Measurements from ENCODE around the gene PHF19.

The PHF19 gene

DNA sequence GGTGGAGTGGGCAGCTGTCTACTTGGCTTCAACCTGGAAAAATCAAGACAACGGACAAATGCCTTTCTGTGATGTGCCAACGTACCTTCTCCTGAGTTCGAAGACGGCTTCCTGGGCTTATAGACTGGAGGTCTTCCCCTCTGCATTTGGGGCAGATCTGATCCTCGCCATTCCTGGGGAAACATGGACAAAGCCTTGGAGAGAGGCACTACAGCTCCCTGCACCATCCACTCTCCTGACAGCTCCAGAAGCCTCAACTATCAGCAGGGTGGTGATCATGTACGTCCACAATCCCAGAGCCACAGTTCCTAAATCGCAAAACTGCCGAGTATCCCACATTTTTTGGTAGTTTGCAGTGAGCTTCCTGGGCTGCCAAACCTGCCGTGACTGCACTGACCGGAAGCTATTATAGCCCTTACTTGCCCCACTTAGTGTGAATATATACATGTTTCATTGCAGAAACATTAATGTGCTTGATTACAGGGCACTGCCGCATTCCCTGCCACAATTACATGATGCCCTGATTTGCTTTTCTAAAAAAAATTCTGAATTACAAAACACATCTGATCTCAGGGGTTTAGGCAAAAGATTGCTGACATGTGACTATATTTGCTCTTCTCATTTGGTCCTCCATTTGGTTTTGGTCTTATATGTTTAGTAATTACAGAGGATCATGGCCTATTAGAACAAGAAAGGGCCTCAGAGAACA is 46.8 kb upstream of the PHF19 start:
- Histone ChIP-seq H3K27me3 (ENCODE audit: insufficient read depth, low read depth) (no peaks in the 10 kb centered on the region), H2AFZ (ENCODE audit: low read depth) (no peak overlapping the region), H3K79me2 (ENCODE audit: insufficient read depth, low read depth) (no peaks in the 10 kb centered on the region), H4K20me1 (ENCODE audit: insufficient read depth) (no peaks in the 10 kb centered on the region), H3K36me3 (ENCODE audit: insufficient read depth) (no peaks in the 10 kb centered on the region), H3K4me3 (IDR thresholded peaks at IDR 0.05; ENCODE audit: insufficient read depth, low read depth, low read length) (no peak overlapping the region), H3K27ac (no peak overlapping the region), H3K9ac (no peak overlapping the region), H3K4me1 (ENCODE audit: low read depth, poor library complexity, severe bottlenecking) (peaks cover 50% of the 10 kb centered on the region), H3K4me2 (no peak overlapping the region)
- TF ChIP-seq, protein P1, sequence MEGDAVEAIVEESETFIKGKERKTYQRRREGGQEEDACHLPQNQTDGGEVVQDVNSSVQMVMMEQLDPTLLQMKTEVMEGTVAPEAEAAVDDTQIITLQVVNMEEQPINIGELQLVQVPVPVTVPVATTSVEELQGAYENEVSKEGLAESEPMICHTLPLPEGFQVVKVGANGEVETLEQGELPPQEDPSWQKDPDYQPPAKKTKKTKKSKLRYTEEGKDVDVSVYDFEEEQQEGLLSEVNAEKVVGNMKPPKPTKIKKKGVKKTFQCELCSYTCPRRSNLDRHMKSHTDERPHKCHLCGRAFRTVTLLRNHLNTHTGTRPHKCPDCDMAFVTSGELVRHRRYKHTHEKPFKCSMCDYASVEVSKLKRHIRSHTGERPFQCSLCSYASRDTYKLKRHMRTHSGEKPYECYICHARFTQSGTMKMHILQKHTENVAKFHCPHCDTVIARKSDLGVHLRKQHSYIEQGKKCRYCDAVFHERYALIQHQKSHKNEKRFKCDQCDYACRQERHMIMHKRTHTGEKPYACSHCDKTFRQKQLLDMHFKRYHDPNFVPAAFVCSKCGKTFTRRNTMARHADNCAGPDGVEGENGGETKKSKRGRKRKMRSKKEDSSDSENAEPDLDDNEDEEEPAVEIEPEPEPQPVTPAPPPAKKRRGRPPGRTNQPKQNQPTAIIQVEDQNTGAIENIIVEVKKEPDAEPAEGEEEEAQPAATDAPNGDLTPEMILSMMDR (conservative IDR thresholded peaks at IDR 0.05; ENCODE audit: low read depth, low read length) = no peak

DNA sequence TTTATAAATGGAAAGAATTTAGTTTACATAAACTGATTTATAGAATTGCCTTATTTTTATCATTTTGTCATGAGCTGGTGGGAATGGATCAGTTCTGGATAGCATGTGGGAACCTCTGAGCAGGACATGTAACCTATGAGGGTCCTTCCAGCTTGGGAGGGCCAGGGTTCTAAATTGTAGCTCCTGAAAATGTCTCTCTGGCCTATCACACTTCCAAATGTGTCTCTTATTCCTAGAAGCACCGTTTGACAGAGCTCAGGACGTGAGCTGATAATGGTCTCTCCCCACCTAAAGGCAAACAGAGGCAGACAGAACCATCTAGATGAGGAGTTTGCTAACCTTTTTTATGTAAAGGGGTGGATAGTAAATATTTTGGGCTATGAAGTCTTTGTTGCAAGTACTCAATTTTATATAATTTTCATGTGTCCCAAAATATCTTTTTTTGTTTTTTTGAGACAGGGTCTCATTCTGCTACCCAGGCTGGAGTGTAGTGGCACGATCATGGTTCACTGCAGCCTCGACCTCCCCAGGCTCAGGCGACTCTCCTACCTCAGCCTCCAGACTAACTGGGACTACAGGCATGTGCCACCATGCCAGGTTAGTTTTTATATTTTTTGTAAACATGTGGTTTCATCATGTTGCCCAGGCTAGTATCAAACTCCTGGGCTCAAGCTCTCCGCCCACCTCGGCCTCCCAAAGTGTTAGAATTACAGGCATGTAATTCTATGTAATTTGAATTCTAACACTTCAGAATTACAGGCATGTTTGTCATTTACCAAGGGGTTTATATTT is 45.6 kb upstream of the PHF19 start:
- no peak overlapping the region for H3K4me2 ChIP-seq
- TF ChIP-seq, protein P1 (conservative IDR thresholded peaks at IDR 0.05; ENCODE audit: low read depth, low read length) = no peak
- H3K27me3 ChIP-seq (ENCODE audit: insufficient read depth, low read depth) = no peaks in the 10 kb centered on the region
- no peak overlapping the region for H3K27ac ChIP-seq
- H3K4me1 ChIP-seq (ENCODE audit: low read depth, poor library complexity, severe bottlenecking) = peaks cover 40% of the 10 kb centered on the region
- H3K79me2 ChIP-seq (ENCODE audit: insufficient read depth, low read depth) = no peaks in the 10 kb centered on the region
- H3K9ac ChIP-seq = no peak overlapping the region
- no peaks in the 10 kb centered on the region for H4K20me1 ChIP-seq (ENCODE audit: insufficient read depth)
- no peaks in the 10 kb centered on the region for H3K36me3 ChIP-seq (ENCODE audit: insufficient read depth)
- no peak overlapping the region for H3K4me3 ChIP-seq (IDR thresholded peaks at IDR 0.05; ENCODE audit: insufficient read depth, low read depth, low read length)
- H2AFZ ChIP-seq (ENCODE audit: low read depth) = no peak overlapping the region

DNA sequence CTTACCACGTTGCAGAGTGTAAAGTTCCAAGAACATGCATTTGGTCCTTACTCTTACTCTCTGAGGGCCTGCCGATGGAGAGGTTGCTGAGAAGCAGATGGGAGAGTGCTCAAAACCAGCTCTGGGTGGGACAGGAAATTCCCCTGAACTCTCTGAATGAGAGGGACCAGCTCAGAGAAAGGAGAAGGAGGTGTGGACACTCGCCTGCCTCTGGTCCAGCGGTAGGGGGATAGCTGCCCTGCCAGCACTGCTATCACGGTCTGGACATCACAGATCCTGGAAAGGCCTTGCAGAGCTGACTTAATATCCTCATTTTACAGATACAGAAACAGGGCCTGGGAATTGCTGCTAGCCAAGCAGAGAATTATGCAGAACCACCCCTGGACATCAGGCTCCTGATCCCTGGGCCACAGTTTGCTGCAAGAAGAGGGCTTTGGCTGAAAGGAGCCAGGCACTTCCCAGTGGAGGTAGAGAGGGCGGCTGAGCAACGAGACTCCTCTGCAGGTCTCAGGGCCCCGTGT is 44.7 kb upstream of the PHF19 start:
- no peaks in the 10 kb centered on the region for H3K36me3 ChIP-seq (ENCODE audit: insufficient read depth)
- H3K27ac ChIP-seq = no peak overlapping the region
- no peaks in the 10 kb centered on the region for H3K27me3 ChIP-seq (ENCODE audit: insufficient read depth, low read depth)
- no peaks in the 10 kb centered on the region for H4K20me1 ChIP-seq (ENCODE audit: insufficient read depth)
- H3K4me3 ChIP-seq (IDR thresholded peaks at IDR 0.05; ENCODE audit: insufficient read depth, low read depth, low read length) = no peak overlapping the region
- TF ChIP-seq, protein P1 (conservative IDR thresholded peaks at IDR 0.05; ENCODE audit: low read depth, low read length) = no peak
- H3K4me1 ChIP-seq (ENCODE audit: low read depth, poor library complexity, severe bottlenecking) = peaks cover 31% of the 10 kb centered on the region
- no peaks in the 10 kb centered on the region for H3K79me2 ChIP-seq (ENCODE audit: insufficient read depth, low read depth)
- H2AFZ ChIP-seq (ENCODE audit: low read depth) = no peak overlapping the region
- H3K9ac ChIP-seq = no peak overlapping the region
- no peak overlapping the region for H3K4me2 ChIP-seq

DNA sequence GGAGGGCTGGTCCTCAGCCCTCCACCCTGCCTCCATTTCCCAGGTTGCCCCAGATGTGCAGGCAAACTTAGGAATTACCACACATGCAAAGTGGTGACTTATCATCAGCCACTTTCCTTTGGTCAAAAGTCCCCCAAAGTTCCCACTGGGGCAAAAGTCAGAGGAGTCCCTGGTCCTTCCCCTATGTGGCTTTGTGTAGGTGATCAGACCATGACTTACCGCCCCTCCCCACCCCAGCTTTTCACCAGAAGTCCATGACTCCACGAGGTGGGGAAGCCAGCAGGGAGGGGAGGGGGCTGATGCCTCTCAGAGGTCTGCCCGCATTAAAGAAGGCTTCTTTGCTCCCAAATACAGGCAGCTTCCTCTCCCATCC is 43.8 kb upstream of the PHF19 start:
- H3K36me3 ChIP-seq (ENCODE audit: insufficient read depth) = no peaks in the 10 kb centered on the region
- H2AFZ ChIP-seq (ENCODE audit: low read depth) = no peak overlapping the region
- H4K20me1 ChIP-seq (ENCODE audit: insufficient read depth) = no peaks in the 10 kb centered on the region
- H3K9ac ChIP-seq = no peak overlapping the region
- no peaks in the 10 kb centered on the region for H3K27me3 ChIP-seq (ENCODE audit: insufficient read depth, low read depth)
- H3K79me2 ChIP-seq (ENCODE audit: insufficient read depth, low read depth) = no peaks in the 10 kb centered on the region
- H3K27ac ChIP-seq = no peak overlapping the region
- peaks cover 22% of the 10 kb centered on the region for H3K4me1 ChIP-seq (ENCODE audit: low read depth, poor library complexity, severe bottlenecking)
- no peak overlapping the region for H3K4me2 ChIP-seq
- no peak overlapping the region for H3K4me3 ChIP-seq (IDR thresholded peaks at IDR 0.05; ENCODE audit: insufficient read depth, low read depth, low read length)
- TF ChIP-seq, protein P1 (conservative IDR thresholded peaks at IDR 0.05; ENCODE audit: low read depth, low read length) = no peak

Measured in KMS-11 (cell line).